OCI-LY3 (cell line): ENCODE results near the gene TSPEAR.
"Not testable (repeated sequence)": the region's sequence is repeated elsewhere in the genome, so short reads cannot be mapped to it uniquely, and the experiment has no call there.

Experiments
- H2AFZ ChIP-seq: fragments of 200-600, 300-600 bp; shearing (Covaris generic); 2 replicates; pipeline ENCODE4 v1.6.0; 2014; ENCODE audit warnings: antibody characterized with exemption, low read depth, low read length
- H3K27ac ChIP-seq: fragments of 200-600, 300-600 bp; sonication (generic); 2 replicates; pipeline ENCODE4 v1.5.1; 2014; ENCODE audit warnings: mild to moderate bottlenecking, low read length, moderate library complexity, mixed read lengths
- H3K27me3 ChIP-seq: fragments of 200-600, 300-600 bp; sonication (generic); 2 replicates; pipeline ENCODE4 v1.6.1; 2014; ENCODE audit warnings: low read depth, low read length, mixed read lengths
- H3K36me3 ChIP-seq: fragments of 200-600, 300-600 bp; sonication (generic); replicated peaks from 2 replicates; pipeline ENCODE3; 2014; ENCODE audit warnings: low read depth, low read length, mixed read lengths
- H3K4me1 ChIP-seq: fragments of 300-600, 200-600 bp; sonication (generic); 2 replicates; pipeline ENCODE4 v1.6.1; 2014; ENCODE audit warnings: low read length, mixed read lengths
- H3K4me2 ChIP-seq: fragments of 200-600, 300-600 bp; sonication (generic); 2 replicates; pipeline ENCODE4 v1.6.1; 2014; ENCODE audit warnings: low read length, mixed read lengths
- H3K4me3 ChIP-seq: fragments of 300-600, 200-600 bp; sonication (generic); 2 replicates; pipeline ENCODE4 v1.5.1; 2014; ENCODE audit warnings: antibody characterized with exemption, mild to moderate bottlenecking, low read length, moderate library complexity
- H3K79me2 ChIP-seq: fragments of 300-600, 200-600 bp; shearing (Covaris generic); 2 replicates; pipeline ENCODE4 v1.6.1; 2014; ENCODE audit warnings: mild to moderate bottlenecking, low read length, mixed read lengths
- H3K9ac ChIP-seq: fragments of 300-600, 200-600 bp; shearing (Covaris generic); 2 replicates; pipeline ENCODE4 v1.6.0; 2014; ENCODE audit warnings: mild to moderate bottlenecking, low read length, moderate library complexity
- H3K9me3 ChIP-seq: fragments of 200-600, 300-600 bp; shearing (Covaris generic); 2 replicates; pipeline ENCODE4 v1.6.1; 2014; ENCODE audit warnings: low read length, mixed read lengths; ENCODE audit not compliant: insufficient read depth
- H4K20me1 ChIP-seq: fragments of 200-600, 300-600 bp; sonication (generic); 2 replicates; pipeline ENCODE4 v1.6.1; 2016; ENCODE audit warnings: low read length, mixed read lengths; ENCODE audit not compliant: insufficient read depth
- CTCF ChIP-seq: fragments of 200-600, 300-600 bp; sonication (generic); IDR thresholded peaks from 2 replicates; pipeline ENCODE4 v1.5.1; 2014; ENCODE audit warnings: antibody characterized with exemption, low read length, low read depth
- EZH2phosphoT487 ChIP-seq: fragments of 200-600 bp; shearing (Covaris generic); IDR thresholded peaks from 2 replicates; pipeline ENCODE4 v1.6.1; 2018; ENCODE audit warnings: antibody characterized with exemption, mixed run types, low read depth

The TSPEAR gene

GRCh38 chr21:44564886-44565598 lies 146.3 kb downstream of the TSPEAR start:
- H3K36me3 ChIP-seq: no peaks in the 10 kb centered on the region
- peak overlapping the region; percentile 12; the same call in 1 of the 2 replicates for H2AFZ ChIP-seq
- no peaks in the 10 kb centered on the region for H3K79me2 ChIP-seq
- H3K9ac ChIP-seq: peak overlapping the region; percentile 37
- no peak for TF ChIP-seq EZH2phosphoT487
- TF ChIP-seq CTCF: no peak
- no peaks in the 10 kb centered on the region for H4K20me1 ChIP-seq
- peak overlapping the region; percentile 70 for H3K4me2 ChIP-seq
- H3K27ac ChIP-seq: peak overlapping the region; percentile 78
- no peaks in the 10 kb centered on the region for H3K27me3 ChIP-seq
- H3K4me3 ChIP-seq: peak overlapping the region; percentile 39
- peaks cover 34% of the 10 kb centered on the region for H3K4me1 ChIP-seq
- no peaks in the 10 kb centered on the region for H3K9me3 ChIP-seq

GRCh38 chr21:44564099-44564498 lies 147.3 kb downstream of the TSPEAR start:
- Histone ChIP-seq H2AFZ (no peak overlapping the region), H3K9ac (no peak overlapping the region), H3K27ac (peak overlapping the region; percentile 78; the same call in 1 of the 2 replicates), H3K4me3 (no peak overlapping the region), H3K4me2 (no peak overlapping the region), H4K20me1 (no peaks in the 10 kb centered on the region), H3K79me2 (no peaks in the 10 kb centered on the region), H3K4me1 (peaks cover 37% of the 10 kb centered on the region), H3K27me3 (no peaks in the 10 kb centered on the region), H3K9me3 (no peaks in the 10 kb centered on the region), H3K36me3 (no peaks in the 10 kb centered on the region)
- no peak for TF ChIP-seq EZH2phosphoT487
- TF ChIP-seq CTCF: no peak

GRCh38 chr21:44558695-44559094 lies 152.7 kb downstream of the TSPEAR start, which contains the start of gene KRTAP10-3:
Gene KRTAP10-3, minus strand, starts transcription at chr21:44558795. Its CDS starts 80 bp downstream, at chr21:44558715.
- no peak within 1 kb of the TSS for H3K9ac ChIP-seq
- no peaks in the 10 kb centered on the region for H3K27me3 ChIP-seq
- no peaks in the 10 kb centered on the region for H3K36me3 ChIP-seq
- H3K9me3 ChIP-seq: no peaks in the 10 kb centered on the region
- peak within 1 kb of the TSS; percentile 43; the same call in 1 of the 2 replicates for H3K27ac ChIP-seq
- H3K4me1 ChIP-seq: peaks cover 24% of the 10 kb centered on the region
- H2AFZ ChIP-seq: no peak within 1 kb of the TSS
- no peaks in the 10 kb centered on the region for H3K79me2 ChIP-seq
- H3K4me3 ChIP-seq: no peak within 1 kb of the TSS
- H3K4me2 ChIP-seq: peak within 1 kb of the TSS; percentile 51; the same call in 1 of the 2 replicates
- TF ChIP-seq CTCF (no peak), EZH2phosphoT487 (no peak)
- no peaks in the 10 kb centered on the region for H4K20me1 ChIP-seq

GRCh38 chr21:44558329-44558675 lies 153.1 kb downstream of the TSPEAR start:
- not testable (repeated sequence) for H2AFZ ChIP-seq, H3K36me3 ChIP-seq, H4K20me1 ChIP-seq, H3K9ac ChIP-seq, H3K27ac ChIP-seq, H3K9me3 ChIP-seq, H3K4me3 ChIP-seq, H3K79me2 ChIP-seq, H3K4me2 ChIP-seq, H3K27me3 ChIP-seq
- H3K4me1 ChIP-seq: peaks cover 24% of the 10 kb centered on the region
